ENCODE data around the gene TRPC1. TPM values are rescaled to one million over a fixed set of nuclear protein-coding genes. Genes with fewer than 3 reads are reported as not detected.

The TRPC1 gene
- polyA plus RNA-seq, 1 of the 3 experiments (the other 2 are of a cell fraction): 9.6 TPM

DNA sequence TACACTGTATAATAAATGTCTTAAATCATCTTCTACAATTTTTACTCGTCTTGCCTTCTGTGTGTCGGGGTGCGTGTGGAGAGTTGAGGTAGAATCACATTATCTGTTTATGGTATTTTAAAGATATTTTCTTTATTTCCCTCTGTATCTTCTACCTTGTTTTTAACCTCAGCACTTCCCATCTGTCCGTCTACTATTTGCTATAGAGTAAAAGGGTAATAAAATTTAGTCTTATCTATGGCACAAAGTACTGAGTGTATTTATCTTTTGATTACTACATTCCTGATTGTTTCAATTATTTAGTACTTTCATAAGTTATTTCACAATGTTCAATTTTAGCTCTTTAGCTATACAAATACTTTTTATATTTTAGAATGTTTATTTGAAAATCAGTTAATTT is 62.2 kb downstream of the TRPC1 start:
- H3K4me3 ChIP-seq (ENCODE audit: low read depth in 2 of 2, low read length in 1 of 2): no peak overlapping the region
- H3K36me3 ChIP-seq (replicated peaks in 1 of 2; ENCODE audit: control insufficient read depth in 1 of 2, insufficient read depth in 2 of 2, low read length in 1 of 2): peaks cover 8 to 12% of the 10 kb centered on the region in 2 experiments
- H3K9me2 ChIP-seq: no peaks in the 10 kb centered on the region
- DNase-seq: no peak
- ChIA-PET CTCF (no interaction called here), POLR2A (no interaction called here)
- H4K20me1 ChIP-seq (ENCODE audit: insufficient read depth): no peaks in the 10 kb centered on the region
- H3K4me1 ChIP-seq (ENCODE audit: control insufficient read depth in 1 of 2, insufficient read depth in 2 of 2, low read depth in 1 of 2, low read length in 1 of 2): no peaks in the 10 kb centered on the region
- no peak overlapping the region for H3K9ac ChIP-seq
- no peaks in the 10 kb centered on the region for H3F3A ChIP-seq (replicated peaks; ENCODE audit: insufficient read depth)
- H3K4me2 ChIP-seq: no peak overlapping the region
- WGBS (ENCODE audit: low lambda C conversion rate): 93% methylated on average over 4 of the region's 4 CpGs
- H3K9me3 ChIP-seq: no peaks in the 10 kb centered on the region
- H3K27me3 ChIP-seq (ENCODE audit: insufficient read depth): no peaks in the 10 kb centered on the region
- no peak overlapping the region for H2AFZ ChIP-seq (ENCODE audit: low read depth)
- TF ChIP-seq, protein P1, sequence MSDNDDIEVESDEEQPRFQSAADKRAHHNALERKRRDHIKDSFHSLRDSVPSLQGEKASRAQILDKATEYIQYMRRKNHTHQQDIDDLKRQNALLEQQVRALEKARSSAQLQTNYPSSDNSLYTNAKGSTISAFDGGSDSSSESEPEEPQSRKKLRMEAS (IDR thresholded peaks at IDR 0.05; ENCODE audit: low read depth): no peak
- TF ChIP-seq, protein P2, sequence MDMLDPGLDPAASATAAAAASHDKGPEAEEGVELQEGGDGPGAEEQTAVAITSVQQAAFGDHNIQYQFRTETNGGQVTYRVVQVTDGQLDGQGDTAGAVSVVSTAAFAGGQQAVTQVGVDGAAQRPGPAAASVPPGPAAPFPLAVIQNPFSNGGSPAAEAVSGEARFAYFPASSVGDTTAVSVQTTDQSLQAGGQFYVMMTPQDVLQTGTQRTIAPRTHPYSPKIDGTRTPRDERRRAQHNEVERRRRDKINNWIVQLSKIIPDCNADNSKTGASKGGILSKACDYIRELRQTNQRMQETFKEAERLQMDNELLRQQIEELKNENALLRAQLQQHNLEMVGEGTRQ (IDR thresholded peaks at IDR 0.05; ENCODE audit: borderline replicate concordance, low read depth, low read length): no peak
- no peak for TF ChIP-seq NRF1 (IDR thresholded peaks at IDR 0.05; ENCODE audit: low read depth, low read length)
- no peak for TF ChIP-seq POLR2AphosphoS5 (IDR thresholded peaks at IDR 0.05; ENCODE audit: low read depth, low read length)
- TF ChIP-seq SIN3A (IDR thresholded peaks at IDR 0.05; ENCODE audit: borderline replicate concordance, low read depth, low read length): no peak
- TF ChIP-seq, protein P3, sequence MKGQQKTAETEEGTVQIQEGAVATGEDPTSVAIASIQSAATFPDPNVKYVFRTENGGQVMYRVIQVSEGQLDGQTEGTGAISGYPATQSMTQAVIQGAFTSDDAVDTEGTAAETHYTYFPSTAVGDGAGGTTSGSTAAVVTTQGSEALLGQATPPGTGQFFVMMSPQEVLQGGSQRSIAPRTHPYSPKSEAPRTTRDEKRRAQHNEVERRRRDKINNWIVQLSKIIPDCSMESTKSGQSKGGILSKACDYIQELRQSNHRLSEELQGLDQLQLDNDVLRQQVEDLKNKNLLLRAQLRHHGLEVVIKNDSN (IDR thresholded peaks at IDR 0.05; ENCODE audit: borderline replicate concordance, low read depth): no peak
- TF ChIP-seq FOSL2 (IDR thresholded peaks at IDR 0.05; ENCODE audit: borderline replicate concordance, low read depth): no peak
- TF ChIP-seq, protein P4, sequence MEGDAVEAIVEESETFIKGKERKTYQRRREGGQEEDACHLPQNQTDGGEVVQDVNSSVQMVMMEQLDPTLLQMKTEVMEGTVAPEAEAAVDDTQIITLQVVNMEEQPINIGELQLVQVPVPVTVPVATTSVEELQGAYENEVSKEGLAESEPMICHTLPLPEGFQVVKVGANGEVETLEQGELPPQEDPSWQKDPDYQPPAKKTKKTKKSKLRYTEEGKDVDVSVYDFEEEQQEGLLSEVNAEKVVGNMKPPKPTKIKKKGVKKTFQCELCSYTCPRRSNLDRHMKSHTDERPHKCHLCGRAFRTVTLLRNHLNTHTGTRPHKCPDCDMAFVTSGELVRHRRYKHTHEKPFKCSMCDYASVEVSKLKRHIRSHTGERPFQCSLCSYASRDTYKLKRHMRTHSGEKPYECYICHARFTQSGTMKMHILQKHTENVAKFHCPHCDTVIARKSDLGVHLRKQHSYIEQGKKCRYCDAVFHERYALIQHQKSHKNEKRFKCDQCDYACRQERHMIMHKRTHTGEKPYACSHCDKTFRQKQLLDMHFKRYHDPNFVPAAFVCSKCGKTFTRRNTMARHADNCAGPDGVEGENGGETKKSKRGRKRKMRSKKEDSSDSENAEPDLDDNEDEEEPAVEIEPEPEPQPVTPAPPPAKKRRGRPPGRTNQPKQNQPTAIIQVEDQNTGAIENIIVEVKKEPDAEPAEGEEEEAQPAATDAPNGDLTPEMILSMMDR (IDR thresholded peaks at IDR 0.05): no peak
- TF ChIP-seq RCOR1 (IDR thresholded peaks at IDR 0.05; ENCODE audit: low read length): no peak
- no peak for TF ChIP-seq YY1 (IDR thresholded peaks at IDR 0.05; ENCODE audit: low read depth)
- H3K27ac ChIP-seq (ENCODE audit: low read depth in 2 of 2, low read length in 1 of 2): no peak overlapping the region
- H3K79me2 ChIP-seq (ENCODE audit: insufficient read depth): no peaks in the 10 kb centered on the region; the same call in 1 of the 2 replicates

DNA sequence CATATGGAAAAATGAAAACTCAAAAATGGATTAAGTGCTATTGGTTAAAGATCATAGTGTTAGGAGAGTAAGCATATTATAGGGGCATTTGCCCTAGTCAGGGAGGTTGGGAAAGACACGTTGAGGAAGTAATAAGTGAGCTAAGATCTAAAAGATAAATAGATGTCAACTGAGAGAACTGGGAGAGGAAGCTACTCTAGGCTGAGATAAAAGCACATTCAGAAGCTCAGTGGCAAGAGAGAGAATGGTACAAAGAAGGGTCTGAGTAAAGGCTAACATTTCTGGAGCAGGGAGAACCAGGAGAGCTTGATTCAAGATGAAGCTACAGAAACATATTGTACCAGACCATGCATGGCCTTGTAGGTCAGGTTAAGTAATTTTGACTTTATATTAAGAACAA is 63.9 kb downstream of the TRPC1 start:
- TF ChIP-seq, protein P5, sequence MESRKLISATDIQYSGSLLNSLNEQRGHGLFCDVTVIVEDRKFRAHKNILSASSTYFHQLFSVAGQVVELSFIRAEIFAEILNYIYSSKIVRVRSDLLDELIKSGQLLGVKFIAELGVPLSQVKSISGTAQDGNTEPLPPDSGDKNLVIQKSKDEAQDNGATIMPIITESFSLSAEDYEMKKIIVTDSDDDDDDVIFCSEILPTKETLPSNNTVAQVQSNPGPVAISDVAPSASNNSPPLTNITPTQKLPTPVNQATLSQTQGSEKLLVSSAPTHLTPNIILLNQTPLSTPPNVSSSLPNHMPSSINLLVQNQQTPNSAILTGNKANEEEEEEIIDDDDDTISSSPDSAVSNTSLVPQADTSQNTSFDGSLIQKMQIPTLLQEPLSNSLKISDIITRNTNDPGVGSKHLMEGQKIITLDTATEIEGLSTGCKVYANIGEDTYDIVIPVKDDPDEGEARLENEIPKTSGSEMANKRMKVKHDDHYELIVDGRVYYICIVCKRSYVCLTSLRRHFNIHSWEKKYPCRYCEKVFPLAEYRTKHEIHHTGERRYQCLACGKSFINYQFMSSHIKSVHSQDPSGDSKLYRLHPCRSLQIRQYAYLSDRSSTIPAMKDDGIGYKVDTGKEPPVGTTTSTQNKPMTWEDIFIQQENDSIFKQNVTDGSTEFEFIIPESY (IDR thresholded peaks at IDR 0.05; ENCODE audit: borderline replicate concordance, low read depth): no peak
- TF ChIP-seq GATA2 (CRISPR knock-in tag; IDR thresholded peaks at IDR 0.05) (no peak), JUND (IDR thresholded peaks at IDR 0.05) (no peak), RAD21 (IDR thresholded peaks at IDR 0.05; ENCODE audit: low read length) (no peak), TEAD4 (IDR thresholded peaks at IDR 0.05; ENCODE audit: borderline replicate concordance, insufficient read depth) (no peak), RFX5 (IDR thresholded peaks at IDR 0.05; ENCODE audit: low read length) (no peak), FOXM1 (IDR thresholded peaks at IDR 0.05; ENCODE audit: low read depth) (no peak), RCOR1 (IDR thresholded peaks at IDR 0.05; ENCODE audit: low read length) (no peak), YY1 (IDR thresholded peaks at IDR 0.05; ENCODE audit: low read depth) (no peak), TCF12 (IDR thresholded peaks at IDR 0.05) (no peak), NRF1 (IDR thresholded peaks at IDR 0.05; ENCODE audit: low read depth, low read length) (no peak), ELF1 (IDR thresholded peaks at IDR 0.05) (no peak)
- TF ChIP-seq, protein P6, sequence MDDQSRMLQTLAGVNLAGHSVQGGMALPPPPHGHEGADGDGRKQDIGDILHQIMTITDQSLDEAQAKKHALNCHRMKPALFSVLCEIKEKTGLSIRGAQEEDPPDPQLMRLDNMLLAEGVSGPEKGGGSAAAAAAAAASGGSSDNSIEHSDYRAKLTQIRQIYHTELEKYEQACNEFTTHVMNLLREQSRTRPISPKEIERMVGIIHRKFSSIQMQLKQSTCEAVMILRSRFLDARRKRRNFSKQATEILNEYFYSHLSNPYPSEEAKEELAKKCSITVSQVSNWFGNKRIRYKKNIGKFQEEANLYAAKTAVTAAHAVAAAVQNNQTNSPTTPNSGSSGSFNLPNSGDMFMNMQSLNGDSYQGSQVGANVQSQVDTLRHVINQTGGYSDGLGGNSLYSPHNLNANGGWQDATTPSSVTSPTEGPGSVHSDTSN (IDR thresholded peaks at IDR 0.05): no peak
- TF ChIP-seq, protein P4 (IDR thresholded peaks at IDR 0.05): no peak
- H3K9me3 ChIP-seq: no peaks in the 10 kb centered on the region
- H3K4me1 ChIP-seq (ENCODE audit: control insufficient read depth in 1 of 2, insufficient read depth in 2 of 2, low read depth in 1 of 2, low read length in 1 of 2): no peaks in the 10 kb centered on the region
- H4K20me1 ChIP-seq (ENCODE audit: insufficient read depth): no peaks in the 10 kb centered on the region
- no peak overlapping the region for H3K4me2 ChIP-seq
- ChIA-PET CTCF (interaction anchor here (1.1 to 1.2 kb wide), 2 partner anchors 15 to 42 kb away, joined by 3 read pairs; no protein-coding TSS in a partner anchor), POLR2A (no interaction called here)
- H3K36me3 ChIP-seq (replicated peaks in 1 of 2; ENCODE audit: control insufficient read depth in 1 of 2, insufficient read depth in 2 of 2, low read length in 1 of 2): peaks cover 7 to 16% of the 10 kb centered on the region in 2 experiments
- H3K4me3 ChIP-seq (ENCODE audit: low read depth in 2 of 2, low read length in 1 of 2): no peak overlapping the region
- 76% methylated on average over 1 of the region's 1 CpG for WGBS (ENCODE audit: low lambda C conversion rate)
- no peak for DNase-seq
- H2AFZ ChIP-seq (ENCODE audit: low read depth): no peak overlapping the region
- no peaks in the 10 kb centered on the region; the same call in 1 of the 2 replicates for H3K79me2 ChIP-seq (ENCODE audit: insufficient read depth)
- H3K9me2 ChIP-seq: no peaks in the 10 kb centered on the region
- no peaks in the 10 kb centered on the region for H3F3A ChIP-seq (replicated peaks; ENCODE audit: insufficient read depth)
- no peaks in the 10 kb centered on the region for H3K27me3 ChIP-seq (ENCODE audit: insufficient read depth)
- H3K27ac ChIP-seq (ENCODE audit: low read depth in 2 of 2, low read length in 1 of 2): no peak overlapping the region
- H3K9ac ChIP-seq: no peak overlapping the region
